HG02943 (cell line): Measurements from ENCODE around the gene CUL4B.
A peak's percentile ranks its signal among the peaks of the same experiment; 100 is the strongest.
"Not testable (repeated sequence)": the region's sequence is repeated elsewhere in the genome, so short reads cannot be mapped to it uniquely, and the experiment has no call there.

ENCODE experiments used
- ATAC-seq: cut with Tn5 transposase; IDR thresholded peaks from one replicate; pipeline ENCODE4 v1.9.1; 2021; ENCODE audit warnings: mild to moderate bottlenecking, low read depth, moderate library complexity; ENCODE audit not compliant: unreplicated experiment

The CUL4B gene

GRCh38 chrX:120560842-120561633 is at the start of gene CUL4B:
TSS of gene CUL4B (minus strand) at chrX:120560962. CDS start at chrX:120560638, 324 bp downstream.
- peak; percentile 72 for ATAC-seq

DNA sequence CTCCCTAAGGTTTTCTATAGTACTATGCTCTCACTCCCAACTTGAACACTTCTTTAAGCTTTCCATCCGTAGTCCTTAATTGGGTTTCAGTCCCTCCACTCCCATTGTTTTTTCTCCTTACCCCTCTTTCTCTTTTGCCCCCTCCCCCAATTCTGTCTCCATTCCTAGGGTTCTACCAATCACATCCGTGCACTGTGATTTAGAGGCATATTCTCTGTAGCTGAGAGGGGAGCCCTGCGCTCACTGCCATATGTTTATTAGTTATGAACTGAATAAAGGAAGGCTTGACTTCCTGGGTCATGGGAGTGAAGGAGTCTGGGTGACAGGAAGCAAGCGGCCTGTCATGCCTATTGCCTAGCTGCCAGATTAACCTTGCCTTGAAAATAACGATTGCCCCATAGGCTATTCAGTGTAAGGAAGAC is 43.6 kb upstream of the CUL4B start:
- no peak for ATAC-seq

- ATAC-seq = peak; percentile 94
Measured at GRCh38 chrX:120603707-120604360, 43.1 kb upstream of the CUL4B start, which contains the start of gene MCTS1. TSS of gene MCTS1 (plus strand) at chrX:120604101. CDS start at chrX:120604237, 136 bp downstream.

DNA sequence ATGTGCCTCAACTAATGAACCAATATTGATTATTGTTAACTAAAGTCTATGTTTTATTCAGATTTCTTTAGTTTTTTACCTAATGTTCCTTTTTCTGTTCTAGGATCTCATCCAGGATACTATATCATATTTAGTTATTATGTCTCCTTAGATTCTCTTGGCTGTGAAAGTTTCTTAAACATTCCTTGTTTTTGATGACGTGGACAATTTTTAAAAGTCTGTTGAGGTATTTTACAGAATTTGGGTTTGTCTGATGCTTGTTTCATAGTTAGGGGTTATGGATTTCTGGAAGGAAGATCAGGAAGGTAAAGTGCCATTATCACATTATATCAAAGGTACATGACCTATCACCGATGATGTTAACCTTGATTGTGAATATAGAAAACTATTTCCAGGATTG is 24.9 kb upstream of the CUL4B start:
- no peak for ATAC-seq

- no peak for ATAC-seq
Measured at GRCh38 chrX:120575379-120576114, 14.8 kb upstream of the CUL4B start.

GRCh38 chrX:120573806-120574205 is 13.0 kb upstream of the CUL4B start:
- ATAC-seq = not testable (repeated sequence)

GRCh38 chrX:120570011-120570600 is 9.3 kb upstream of the CUL4B start:
- ATAC-seq = no peak

DNA sequence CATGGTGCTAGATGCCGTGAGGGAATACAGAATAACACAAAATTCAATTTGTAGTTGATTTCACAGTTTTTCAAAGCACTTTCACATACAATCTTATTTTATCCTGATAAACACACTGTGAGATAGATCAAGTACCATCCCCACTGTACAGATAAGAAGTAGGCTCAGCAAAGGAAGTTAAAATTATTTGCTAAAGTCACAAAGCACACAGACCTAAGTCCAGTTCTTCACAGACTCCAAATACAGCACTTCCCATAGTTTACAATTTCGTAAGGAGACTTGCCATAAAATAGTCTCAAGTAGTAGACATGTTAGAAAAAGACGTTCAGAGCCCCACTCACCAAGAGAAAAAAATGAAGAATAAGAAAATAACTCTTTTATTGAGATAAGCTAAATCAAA is 7.8 kb upstream of the CUL4B start:
- no peak for ATAC-seq

DNA sequence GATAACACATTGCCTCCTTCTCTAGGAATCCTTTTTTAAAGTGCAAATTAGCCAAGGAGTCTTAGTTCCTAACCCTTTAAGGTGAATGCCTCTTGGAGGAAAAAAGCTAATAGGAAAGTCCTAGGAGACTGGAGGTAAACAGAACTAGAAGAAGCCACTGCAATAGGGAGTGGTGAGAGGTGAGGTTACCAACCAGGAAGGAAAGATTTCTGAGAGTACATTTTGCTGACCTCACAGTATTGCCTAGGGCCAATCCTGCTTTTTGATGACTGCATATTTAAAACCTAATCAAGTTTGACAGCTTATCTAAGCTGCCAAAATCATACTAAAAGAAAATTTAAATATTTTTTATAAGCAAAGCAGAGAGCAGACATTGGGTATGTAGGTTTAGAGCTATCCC is 7.3 kb upstream of the CUL4B start:
- ATAC-seq = no peak

DNA sequence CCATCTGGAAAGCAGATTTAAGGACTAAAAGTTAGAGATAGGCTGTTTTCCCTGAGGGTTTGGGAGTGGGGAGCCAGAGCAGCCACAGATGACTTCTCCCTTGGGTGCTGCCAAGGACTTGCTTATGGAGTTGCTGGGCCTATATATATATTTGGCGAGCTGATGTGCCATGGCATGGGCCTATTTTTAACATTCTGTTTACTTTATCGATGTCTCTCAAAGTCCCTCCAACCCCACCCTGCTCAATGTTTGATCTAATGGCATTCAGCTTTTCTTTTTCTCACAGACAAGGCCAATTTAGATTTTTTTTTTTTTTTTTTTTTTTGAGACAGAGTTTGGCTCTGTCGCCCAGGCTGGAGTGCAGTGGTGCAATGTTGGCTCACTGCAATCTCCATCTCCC is 6.1 kb upstream of the CUL4B start:
- ATAC-seq = no peak

DNA sequence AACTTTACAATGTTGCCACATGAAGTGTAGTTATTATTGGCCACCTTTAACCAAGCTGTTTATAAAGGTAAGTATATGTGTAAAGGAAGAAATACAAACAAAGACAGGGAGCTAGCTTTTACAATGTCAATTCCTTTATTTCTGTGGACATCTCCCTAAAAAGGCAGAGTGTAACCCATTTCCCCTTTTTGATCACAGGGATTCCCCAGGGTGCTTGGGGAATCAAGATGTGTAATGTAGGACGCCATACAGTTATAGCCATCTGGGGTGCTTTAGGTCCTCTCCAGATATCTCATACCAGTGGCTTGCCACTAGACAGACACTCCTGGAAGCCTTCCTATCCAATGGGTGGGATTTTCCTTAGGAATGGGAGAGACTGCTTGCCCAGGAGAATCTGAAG is 4.2 kb upstream of the CUL4B start:
- ATAC-seq = no peak

- no peak for ATAC-seq
Measured at GRCh38 chrX:120562569-120562926, 1.8 kb upstream of the CUL4B start.

GRCh38 chrX:120561634-120562568 is 1.1 kb upstream of the CUL4B start:
- no peak for ATAC-seq

- peak; percentile 39 for ATAC-seq
Measured at GRCh38 chrX:120560405-120560841, 339 bp downstream of the CUL4B start.

GRCh38 chrX:120559804-120560203 is 958 bp downstream of the CUL4B start:
- no peak for ATAC-seq

GRCh38 chrX:120556251-120556650 is 4.5 kb downstream of the CUL4B start:
- ATAC-seq = no peak

DNA sequence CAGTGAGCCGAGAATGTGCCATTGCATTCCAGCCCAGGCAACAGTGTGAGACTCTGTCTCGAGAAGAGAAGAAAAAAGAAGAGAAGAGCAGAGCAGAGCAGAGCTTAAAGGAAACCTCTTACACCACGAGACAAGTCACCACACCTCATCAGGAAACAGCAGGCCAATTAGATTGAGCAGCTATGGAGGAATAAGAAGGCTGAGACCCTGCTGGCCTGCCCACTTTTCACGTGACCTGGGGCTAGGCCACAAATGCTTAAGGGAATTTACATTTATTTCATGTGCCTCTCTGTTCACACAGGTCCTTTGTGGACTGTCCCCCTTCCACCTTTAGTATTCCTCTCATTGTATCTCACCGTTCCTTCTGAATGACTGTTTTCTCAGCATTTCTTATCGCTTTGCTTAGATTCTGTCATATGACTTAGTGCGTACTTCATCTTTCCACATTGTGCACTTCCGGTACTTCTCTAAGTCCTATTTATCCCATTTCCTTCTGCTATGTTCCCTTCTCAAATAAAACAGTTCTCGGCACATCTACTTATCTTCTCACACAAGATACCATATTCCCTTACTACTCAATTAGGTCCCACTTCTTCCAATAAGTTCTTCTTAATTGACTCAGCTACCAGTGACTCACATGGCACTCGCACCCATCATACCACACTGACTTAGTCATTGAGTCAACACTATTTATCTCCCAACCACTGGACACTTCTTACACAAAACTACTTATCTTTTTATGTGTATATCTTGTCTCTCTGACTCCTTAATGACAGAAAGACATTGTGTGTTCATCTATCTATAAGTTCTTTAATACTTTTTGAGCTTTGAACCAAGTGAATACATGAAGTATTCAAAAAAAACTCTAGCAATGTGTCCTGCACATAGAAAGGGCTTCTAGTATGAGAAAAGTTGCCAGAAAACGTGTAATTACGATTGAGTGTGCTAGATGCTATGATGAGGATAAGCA is 11.0 kb downstream of the CUL4B start:
- ATAC-seq = no peak

- ATAC-seq = no peak
Measured at GRCh38 chrX:120536061-120536460, 24.7 kb downstream of the CUL4B start.
